ENCODE data around the gene ACKR3.

The ACKR3 gene

DNA sequence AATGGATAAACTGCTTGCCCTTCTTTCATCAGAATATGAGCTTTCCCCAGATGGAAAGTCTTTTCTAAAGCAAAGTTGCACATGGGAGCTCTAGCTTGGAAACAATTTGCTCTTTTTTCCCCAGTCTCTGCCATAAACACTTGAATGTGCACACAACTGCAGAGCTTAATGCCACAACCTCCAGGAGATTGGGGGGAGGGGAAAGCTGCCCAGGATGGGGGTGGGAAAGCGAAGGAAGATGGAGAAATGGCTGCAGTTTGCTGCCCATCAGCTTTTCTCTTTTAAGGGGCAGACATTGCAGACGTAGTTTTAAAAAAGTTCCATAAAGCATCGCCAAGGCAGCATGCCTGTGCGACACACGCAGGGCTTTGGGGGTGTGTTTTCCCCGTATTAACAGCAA lies 1.5 kb downstream of the ACKR3 start:
- no peak for DNase-seq (ENCODE audit: low spot score)
- in situ Hi-C loops (cut with MboI; ENCODE audit: low pct_unique_long_range_greater_than_20kb, low sequenced_read_pairs, unreplicated experiment) = no loop called here

DNA sequence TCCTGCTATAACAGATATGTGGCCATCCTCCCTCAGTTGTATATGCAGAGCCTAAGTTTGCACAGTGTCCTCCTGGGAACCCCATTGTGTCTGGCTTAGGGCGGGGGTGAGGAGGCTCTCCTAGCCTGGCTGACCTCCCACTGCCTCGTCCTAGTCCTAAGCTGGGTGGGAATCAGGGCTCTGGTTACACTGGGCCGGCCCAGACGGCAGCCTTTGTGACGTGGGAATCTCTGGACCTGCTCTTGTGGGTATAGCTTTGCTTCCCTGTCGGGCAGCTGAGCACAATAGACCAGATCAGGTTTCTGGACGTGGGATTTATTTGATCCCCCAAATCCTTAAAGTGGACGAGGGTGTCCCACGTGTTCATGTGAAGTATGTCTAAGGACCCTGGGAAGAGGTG lies 2.9 kb downstream of the ACKR3 start:
- no peak for DNase-seq (ENCODE audit: low spot score)
- TF ChIP-seq, protein P1, sequence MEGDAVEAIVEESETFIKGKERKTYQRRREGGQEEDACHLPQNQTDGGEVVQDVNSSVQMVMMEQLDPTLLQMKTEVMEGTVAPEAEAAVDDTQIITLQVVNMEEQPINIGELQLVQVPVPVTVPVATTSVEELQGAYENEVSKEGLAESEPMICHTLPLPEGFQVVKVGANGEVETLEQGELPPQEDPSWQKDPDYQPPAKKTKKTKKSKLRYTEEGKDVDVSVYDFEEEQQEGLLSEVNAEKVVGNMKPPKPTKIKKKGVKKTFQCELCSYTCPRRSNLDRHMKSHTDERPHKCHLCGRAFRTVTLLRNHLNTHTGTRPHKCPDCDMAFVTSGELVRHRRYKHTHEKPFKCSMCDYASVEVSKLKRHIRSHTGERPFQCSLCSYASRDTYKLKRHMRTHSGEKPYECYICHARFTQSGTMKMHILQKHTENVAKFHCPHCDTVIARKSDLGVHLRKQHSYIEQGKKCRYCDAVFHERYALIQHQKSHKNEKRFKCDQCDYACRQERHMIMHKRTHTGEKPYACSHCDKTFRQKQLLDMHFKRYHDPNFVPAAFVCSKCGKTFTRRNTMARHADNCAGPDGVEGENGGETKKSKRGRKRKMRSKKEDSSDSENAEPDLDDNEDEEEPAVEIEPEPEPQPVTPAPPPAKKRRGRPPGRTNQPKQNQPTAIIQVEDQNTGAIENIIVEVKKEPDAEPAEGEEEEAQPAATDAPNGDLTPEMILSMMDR (IDR thresholded peaks at IDR 0.05; ENCODE audit: extremely low read depth, insufficient read depth, missing control alignments) = no peak
- in situ Hi-C loops (cut with MboI; ENCODE audit: low pct_unique_long_range_greater_than_20kb, low sequenced_read_pairs, unreplicated experiment) = no loop called here

More for the DNA sequence above, 1.5 kb downstream of the ACKR3 start:
- TF ChIP-seq, protein P1 (IDR thresholded peaks at IDR 0.05; ENCODE audit: extremely low read depth, insufficient read depth, missing control alignments) = no peak

DNA sequence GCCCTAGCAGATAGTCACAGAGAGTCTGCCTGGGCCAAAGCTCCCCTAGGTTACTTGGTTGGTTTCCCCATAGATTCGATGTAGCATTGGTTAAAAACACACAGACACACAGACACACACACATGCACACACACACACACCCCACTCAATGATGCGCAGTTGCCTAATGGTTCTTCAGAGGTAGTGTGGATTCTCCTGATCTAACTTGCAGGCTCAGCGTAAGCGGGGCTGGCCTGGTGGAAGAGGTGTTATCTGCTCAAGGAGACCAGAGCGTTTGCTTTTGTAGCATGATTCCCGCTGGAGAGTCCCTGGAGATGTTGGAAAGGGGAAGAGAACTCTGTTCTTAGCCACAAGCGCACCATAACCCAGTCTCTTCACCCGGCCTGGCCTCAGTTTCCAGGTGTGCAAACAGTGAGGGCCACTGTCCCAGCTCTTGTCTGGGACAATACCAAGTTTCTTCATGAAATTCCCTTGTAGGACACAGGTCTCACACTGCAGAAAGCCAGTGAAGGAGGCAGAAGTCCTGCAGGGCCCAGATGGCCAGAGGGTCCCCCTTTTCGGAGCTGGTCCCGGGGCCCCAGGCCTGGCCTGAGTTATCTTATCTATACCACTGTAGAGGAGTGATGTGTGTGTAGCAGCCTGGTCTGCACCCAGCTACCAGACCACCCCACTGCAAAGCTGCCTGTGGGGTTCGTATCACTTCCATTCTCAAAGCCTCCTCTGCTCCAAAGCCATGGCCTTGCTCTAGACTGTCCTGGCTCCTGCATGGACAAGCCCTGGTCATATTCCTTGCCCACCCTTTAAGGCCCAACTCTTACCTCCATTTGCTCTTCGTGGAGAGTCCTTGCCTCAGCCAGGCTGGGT lies 3.7 kb downstream of the ACKR3 start:
- TF ChIP-seq, protein P1 (IDR thresholded peaks at IDR 0.05; ENCODE audit: extremely low read depth, insufficient read depth, missing control alignments) = no peak
- in situ Hi-C loops (cut with MboI; ENCODE audit: low pct_unique_long_range_greater_than_20kb, low sequenced_read_pairs, unreplicated experiment) = no loop called here
- no peak for DNase-seq (ENCODE audit: low spot score)

DNA sequence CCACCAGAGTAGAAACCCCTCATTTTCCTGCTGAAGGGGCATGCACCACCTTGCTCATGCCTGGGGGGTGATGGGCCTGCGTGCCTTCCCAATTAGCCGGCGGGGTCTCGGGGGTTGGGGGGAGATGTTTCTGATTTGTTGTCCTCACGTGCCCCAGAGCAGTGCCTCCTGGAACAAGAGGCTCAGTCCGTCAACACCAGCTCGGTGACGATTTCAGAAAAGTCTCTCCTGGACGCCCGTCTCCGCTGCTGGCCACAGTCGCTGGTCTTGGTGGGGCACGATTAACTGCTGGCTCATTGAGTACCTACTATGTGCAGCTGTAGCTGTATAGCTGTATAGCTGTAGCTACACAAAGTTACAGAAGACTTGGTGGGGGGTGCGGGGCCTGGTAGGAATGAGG lies 4.4 kb downstream of the ACKR3 start:
- DNase-seq (ENCODE audit: low spot score) = no peak
- TF ChIP-seq, protein P1 (IDR thresholded peaks at IDR 0.05; ENCODE audit: extremely low read depth, insufficient read depth, missing control alignments) = no peak
- in situ Hi-C loops (cut with MboI; ENCODE audit: low pct_unique_long_range_greater_than_20kb, low sequenced_read_pairs, unreplicated experiment) = no loop called here

DNA sequence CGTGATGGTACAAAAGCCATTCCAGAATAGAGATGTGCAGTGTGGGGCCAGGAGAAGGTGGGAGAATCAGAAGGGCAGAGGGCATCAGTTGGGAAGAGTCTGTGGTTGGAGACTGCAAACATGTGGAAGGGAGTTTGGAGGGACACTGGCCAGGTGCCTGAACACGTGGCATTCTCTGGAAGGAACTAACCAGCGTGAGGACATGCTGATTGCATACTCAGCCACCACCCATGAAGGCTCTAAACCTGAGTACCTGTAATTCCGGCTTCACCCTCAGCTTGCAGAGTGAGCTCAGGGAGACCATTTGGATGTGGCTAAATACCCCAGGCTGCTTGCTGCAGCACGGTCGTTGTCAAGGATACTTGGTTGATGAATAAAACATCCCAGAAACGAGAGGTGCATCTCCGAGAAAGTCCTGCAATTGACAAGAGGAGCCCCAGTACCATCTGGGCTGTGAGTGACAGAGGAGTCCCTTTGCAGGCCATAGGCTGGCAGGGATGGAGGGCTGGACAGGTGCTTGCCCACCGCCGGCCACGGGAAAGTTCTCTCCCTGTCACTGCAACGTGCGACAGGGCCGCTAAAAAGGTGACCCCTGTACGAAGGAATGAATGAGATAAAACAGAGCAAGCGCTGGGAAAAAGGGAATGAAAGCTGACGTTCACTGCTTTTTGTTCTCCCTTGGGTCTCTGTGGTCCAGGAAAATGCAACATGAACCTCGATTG lies 5.0 kb downstream of the ACKR3 start:
- TF ChIP-seq, protein P1 (IDR thresholded peaks at IDR 0.05; ENCODE audit: extremely low read depth, insufficient read depth, missing control alignments) = no peak
- no peak for DNase-seq (ENCODE audit: low spot score)
- in situ Hi-C loops (cut with MboI; ENCODE audit: low pct_unique_long_range_greater_than_20kb, low sequenced_read_pairs, unreplicated experiment) = no loop called here

DNA sequence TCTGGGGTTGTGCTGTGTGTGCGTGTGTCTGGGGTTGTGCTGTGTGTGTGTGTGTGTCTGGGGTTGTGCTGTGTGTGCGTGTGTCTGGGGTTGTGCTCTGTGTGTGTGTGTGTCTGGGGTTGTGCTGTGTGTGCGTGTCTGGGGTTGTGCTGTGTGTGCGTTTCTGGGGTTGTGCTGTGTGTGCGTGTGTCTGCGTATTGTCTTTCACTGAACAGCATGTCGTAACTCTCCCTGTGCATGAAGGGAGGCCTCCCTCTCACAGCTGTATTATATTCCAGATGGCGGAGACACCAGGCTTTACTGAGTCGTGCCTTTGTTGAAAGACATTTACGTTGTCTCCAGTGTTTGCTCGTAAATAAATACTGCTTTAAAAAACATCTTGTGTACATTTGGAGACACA lies 5.9 kb downstream of the ACKR3 start:
- TF ChIP-seq, protein P1 (IDR thresholded peaks at IDR 0.05; ENCODE audit: extremely low read depth, insufficient read depth, missing control alignments) = no peak
- DNase-seq (ENCODE audit: low spot score) = no peak
- in situ Hi-C loops (cut with MboI; ENCODE audit: low pct_unique_long_range_greater_than_20kb, low sequenced_read_pairs, unreplicated experiment) = no loop called here

Data from GM13977 (cell line).